ENCODE measurements around the gene KDM2A. TPM values are rescaled to one million over a fixed set of nuclear protein-coding genes. Genes with fewer than 3 reads are reported as not detected.
A peak's percentile ranks its signal among the peaks of the same experiment; 100 is the strongest.

KDM2A gene
- total RNA-seq, 1 experiment from 2014 or later: 50.4 TPM

- Histone ChIP-seq H3K79me2 (ENCODE audit: insufficient read depth, low read length) (peaks cover 6% of the 10 kb centered on the region), H3K9me3 (ENCODE audit: control insufficient read depth in 1 of 2, insufficient read depth in 1 of 2, low read depth in 1 of 2, low read length in 2 of 2) (no peaks in the 10 kb centered on the region), H3K4me3 (replicated peaks in 1 of 2; ENCODE audit: low read depth in 1 of 2, low read length in 2 of 2) (no peak overlapping the region), H3K27me3 (ENCODE audit: insufficient read depth, low read length) (no peaks in the 10 kb centered on the region), H2AFZ (ENCODE audit: low read depth, low read length, poor library complexity, severe bottlenecking) (no peak overlapping the region), H3K36me3 (ENCODE audit: control insufficient read depth in 1 of 2, insufficient read depth in 2 of 2, low read length in 2 of 2) (no peaks in the 10 kb centered on the region), H3K27ac (ENCODE audit: low read depth, low read length) (no peak overlapping the region), H3K4me1 (ENCODE audit: control insufficient read depth in 1 of 2, insufficient read depth in 2 of 2, low read length in 2 of 2) (peaks cover 9 to 36% of the 10 kb centered on the region in 2 experiments; a peak in 3 of 4 replicates), H3K9me2 (ENCODE audit: insufficient read depth) (no peaks in the 10 kb centered on the region), H3K9ac (ENCODE audit: low read length) (no peak overlapping the region), H4K20me1 (ENCODE audit: insufficient read depth) (no peaks in the 10 kb centered on the region), H3K4me2 (ENCODE audit: low read length) (peak overlapping the region; percentile 58)
- TF ChIP-seq MAX (IDR thresholded peaks at IDR 0.05): peak; percentile 54; the same call in 1 of the 2 replicates
- TF ChIP-seq ZBTB33 (IDR thresholded peaks at IDR 0.05; ENCODE audit: extremely low read depth, insufficient replicate concordance, low read length): no peak
- intact Hi-C loops (cut with micrococcal nuclease): loop anchor here (1.0 to 2.0 kb wide), 2 partner anchors 55 to 121 kb away; no protein-coding TSS in a partner anchor
- no TSS peak for BruUV-seq (replicated peaks)
- ChIA-PET CTCF (interaction anchor here (0.7 to 4.2 kb wide), 18 partner anchors 8 to 210 kb away, joined by 3 to 60 read pairs (median 4); no protein-coding TSS in a partner anchor), POLR2A (interaction anchor here (0.6 to 1.9 kb wide), 4 partner anchors 22 to 113 kb away, joined by 3 to 7 read pairs (median 4); no protein-coding TSS in a partner anchor), RAD21 (ENCODE audit: low non-redundant PET in 1 of 2, low total read pairs in 2 of 2, uncharacterized antibody in 2 of 2, unreplicated experiment in 2 of 2) (interaction anchor here (0.6 to 1.6 kb wide), 4 partner anchors 55 to 120 kb away, joined by 3 to 11 read pairs (median 4); no protein-coding TSS in a partner anchor)
- DNase-seq (ENCODE audit: low read depth, low spot score) (no peak), ATAC-seq (peak; percentile 2)
Observed at GRCh38 chr11:67261946-67262681, 143.1 kb downstream of the KDM2A start.

Measured in HCT116 (cell line).